Activated CD4-positive, alpha-beta T cell treated with anti-CD3 and anti-CD28 coated beads, Interleukin-2, amount 10 ng/mL, durations not matched to agents 24 days and 14 days (primary cell): Measurements from ENCODE around the gene CDK4. TPM values are rescaled to one million over a fixed set of nuclear protein-coding genes. Genes with fewer than 3 reads are reported as not detected.

Experiments used
- DNase-seq: peaks from one replicate; pipeline ENCODE4 v3.0.0; 2022
- H3K27ac Mint-ChIP-seq: one replicate; pipeline ENCODE4 v1.8.0; 2022; ENCODE audit warnings: mild to moderate bottlenecking, mixed read lengths
- H3K27me3 Mint-ChIP-seq: one replicate; pipeline ENCODE4 v1.8.0; 2022; ENCODE audit warnings: mixed read lengths
- H3K36me3 Mint-ChIP-seq: one replicate; pipeline ENCODE4 v1.8.0; 2022; ENCODE audit warnings: low read depth, mild to moderate bottlenecking, mixed read lengths
- H3K4me1 Mint-ChIP-seq: one replicate; pipeline ENCODE4 v1.8.0; 2021; ENCODE audit warnings: mixed read lengths
- H3K4me3 Mint-ChIP-seq: one replicate; pipeline ENCODE4 v1.8.0; 2022; ENCODE audit warnings: mild to moderate bottlenecking, moderate library complexity, mixed read lengths
- H3K9me3 Mint-ChIP-seq: one replicate; pipeline ENCODE4 v1.8.0; 2021; ENCODE audit warnings: mixed read lengths
- intact Hi-C: fragments of 100-400 bp; cut with micrococcal nuclease; formaldehyde crosslinking; loops from one replicate; pipeline ENCODE4 v1.15.1; 2023
- total RNA-seq: library from RNA; stranded (reverse); gene quantifications from 2 replicates; pipeline ENCODE4 v1.2.3, GENCODE V29; 2022

Gene CDK4
- total RNA-seq, 1 donor from 2014 or later, result 248 TPM

DNA sequence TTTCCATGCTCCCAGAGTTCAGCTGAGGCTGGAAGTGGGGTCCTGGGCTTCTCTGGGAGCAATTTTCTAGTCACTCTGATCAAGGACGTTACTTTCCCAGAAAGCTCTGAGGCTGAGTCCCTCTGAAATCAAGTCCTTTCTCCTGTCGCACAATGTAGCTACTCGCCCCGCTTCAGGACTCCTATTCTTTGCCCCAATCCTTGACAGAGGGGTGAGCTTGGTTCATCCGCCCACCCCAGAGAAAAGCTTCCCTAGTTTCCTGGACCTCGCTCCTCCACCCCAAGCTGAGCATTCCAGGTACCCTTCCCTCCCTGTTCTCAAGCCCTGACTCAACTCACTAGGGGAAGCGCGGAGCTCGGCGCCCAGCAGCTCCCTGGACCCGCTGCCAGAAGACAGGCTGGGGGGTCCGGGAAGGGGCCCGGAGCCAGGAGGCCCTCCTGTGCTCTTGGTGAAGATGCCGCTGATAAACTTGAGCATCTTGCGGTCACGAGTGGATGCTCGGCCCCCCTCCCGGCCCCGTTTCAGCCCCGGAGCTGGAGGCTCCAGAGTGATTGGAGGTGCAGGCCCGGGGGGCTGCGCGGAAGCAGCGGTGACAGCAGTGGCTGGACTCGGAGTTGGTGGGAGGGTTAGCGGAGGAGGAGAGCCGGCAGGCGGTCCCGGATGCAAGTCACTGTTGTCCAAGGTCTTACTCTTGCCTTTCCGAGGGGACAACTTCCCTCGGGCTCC, 15.2 kb downstream of the CDK4 start:
- no peaks in the 10 kb centered on the region for H3K27me3 Mint-ChIP-seq
- peaks cover 37% of the 10 kb centered on the region for H3K36me3 Mint-ChIP-seq
- peak overlapping the region; percentile 60 for H3K27ac Mint-ChIP-seq
- H3K4me1 Mint-ChIP-seq, result peaks cover 30% of the 10 kb centered on the region
- H3K9me3 Mint-ChIP-seq, result no peaks in the 10 kb centered on the region
- H3K4me3 Mint-ChIP-seq, result no peak overlapping the region
- intact Hi-C loops, result no loop called here
- no peak for DNase-seq

DNA sequence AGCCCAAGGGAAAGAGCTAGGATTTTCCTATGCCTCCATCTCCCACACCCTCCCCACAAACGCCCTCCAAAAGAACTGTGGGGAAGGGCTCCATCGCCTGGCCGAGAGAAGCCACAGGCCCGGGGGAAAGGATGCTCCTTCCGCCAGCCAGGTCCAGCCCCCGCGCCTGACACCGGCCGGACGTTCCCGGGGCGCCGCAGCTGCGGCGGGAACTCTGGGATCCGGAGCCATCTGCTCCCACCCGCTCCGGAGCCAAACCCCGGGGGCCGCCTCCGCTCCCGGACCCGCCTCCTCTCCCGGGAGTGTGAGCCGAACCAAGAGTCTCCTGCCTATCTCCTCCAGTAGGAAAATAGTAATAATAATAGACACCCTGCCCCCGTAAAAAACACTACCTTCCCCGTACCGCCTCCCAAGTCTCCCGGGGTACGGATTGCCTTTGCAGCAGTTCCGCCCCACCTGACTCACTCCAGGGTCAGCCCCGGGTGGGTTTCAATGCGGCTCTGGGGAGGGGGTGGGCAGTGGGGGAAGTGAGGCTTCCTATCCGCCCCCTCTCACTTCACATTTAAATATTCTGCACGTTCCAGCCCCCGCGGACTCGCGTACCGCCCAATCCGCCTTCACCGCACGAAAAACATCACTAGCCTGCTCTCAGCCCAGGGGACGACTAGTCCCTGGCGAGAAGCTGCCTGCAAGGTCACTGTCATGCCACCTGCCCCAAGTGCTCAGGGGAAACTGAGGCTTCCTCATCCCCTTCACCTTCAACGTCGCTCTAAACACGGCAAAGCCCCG, 16.0 kb downstream of the CDK4 start:
- Mint-ChIP-seq H3K27me3 (no peaks in the 10 kb centered on the region), H3K4me1 (peaks cover 28% of the 10 kb centered on the region), H3K4me3 (no peak overlapping the region), H3K9me3 (no peaks in the 10 kb centered on the region), H3K27ac (peak overlapping the region; percentile 60), H3K36me3 (peaks cover 43% of the 10 kb centered on the region)
- DNase-seq, result no peak
- intact Hi-C loops, result no loop called here

DNA sequence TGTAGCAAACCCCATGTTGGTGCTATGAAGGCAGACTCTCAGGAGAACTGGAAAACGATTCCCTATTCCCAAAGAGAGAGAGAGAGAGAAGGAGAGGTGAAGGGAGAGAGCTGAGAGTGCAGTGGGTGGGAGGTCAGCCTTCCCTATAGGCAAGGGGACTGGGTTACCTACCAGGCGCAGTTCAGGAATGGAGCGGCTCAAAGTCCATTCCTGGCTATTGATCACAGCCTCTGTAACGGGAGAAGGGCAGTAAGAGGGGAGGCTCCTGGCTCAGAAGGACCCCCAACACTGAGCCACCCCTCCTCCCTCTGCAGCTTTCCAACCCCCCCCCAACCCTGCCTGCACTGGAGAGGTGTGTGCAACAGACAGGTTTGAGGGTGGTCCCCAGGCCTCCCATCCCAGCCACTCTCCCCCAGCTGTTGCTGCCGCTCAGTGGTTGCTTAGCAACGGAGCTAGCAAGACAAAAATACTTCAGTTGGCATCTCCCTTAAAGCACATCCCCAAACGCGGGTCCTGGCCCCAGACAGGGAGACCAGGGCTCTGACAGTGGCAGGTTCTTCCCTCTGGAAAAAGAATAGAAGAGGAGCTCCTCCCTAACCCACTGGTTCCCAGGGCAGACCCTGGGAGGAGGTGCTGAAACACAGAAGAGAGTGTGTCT, 16.8 kb downstream of the CDK4 start:
- Mint-ChIP-seq H3K27ac (peak overlapping the region; percentile 7), H3K4me1 (peaks cover 21% of the 10 kb centered on the region), H3K27me3 (no peaks in the 10 kb centered on the region), H3K9me3 (no peaks in the 10 kb centered on the region), H3K36me3 (peaks cover 51% of the 10 kb centered on the region), H3K4me3 (no peak overlapping the region)
- DNase-seq, result no peak
- intact Hi-C loops, result no loop called here

DNA sequence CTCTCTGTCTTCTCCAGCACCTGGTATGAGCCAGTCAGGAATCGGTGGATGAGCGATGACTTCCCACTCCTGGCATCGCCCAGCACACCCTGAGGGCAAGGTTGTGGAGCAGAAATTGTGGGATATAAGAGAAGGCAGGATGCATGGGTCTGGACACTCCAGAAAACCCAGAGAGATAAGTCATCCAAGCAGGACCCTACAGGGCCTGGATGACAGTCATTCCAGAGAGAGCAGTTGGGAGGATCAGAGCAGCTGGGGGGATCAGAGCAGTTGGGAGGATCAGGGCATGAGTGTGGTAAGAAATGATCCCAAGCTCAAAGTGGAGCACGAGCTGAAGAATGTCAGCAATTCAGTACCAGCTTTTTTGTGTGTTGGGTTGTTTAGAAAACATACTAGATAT, 17.5 kb downstream of the CDK4 start:
- peaks cover 58% of the 10 kb centered on the region for H3K36me3 Mint-ChIP-seq
- H3K27ac Mint-ChIP-seq, result peak overlapping the region; percentile 3
- H3K4me1 Mint-ChIP-seq, result peaks cover 16% of the 10 kb centered on the region
- no peaks in the 10 kb centered on the region for H3K9me3 Mint-ChIP-seq
- H3K27me3 Mint-ChIP-seq, result no peaks in the 10 kb centered on the region
- DNase-seq, result no peak
- no peak overlapping the region for H3K4me3 Mint-ChIP-seq
- intact Hi-C loops, result no loop called here

DNA sequence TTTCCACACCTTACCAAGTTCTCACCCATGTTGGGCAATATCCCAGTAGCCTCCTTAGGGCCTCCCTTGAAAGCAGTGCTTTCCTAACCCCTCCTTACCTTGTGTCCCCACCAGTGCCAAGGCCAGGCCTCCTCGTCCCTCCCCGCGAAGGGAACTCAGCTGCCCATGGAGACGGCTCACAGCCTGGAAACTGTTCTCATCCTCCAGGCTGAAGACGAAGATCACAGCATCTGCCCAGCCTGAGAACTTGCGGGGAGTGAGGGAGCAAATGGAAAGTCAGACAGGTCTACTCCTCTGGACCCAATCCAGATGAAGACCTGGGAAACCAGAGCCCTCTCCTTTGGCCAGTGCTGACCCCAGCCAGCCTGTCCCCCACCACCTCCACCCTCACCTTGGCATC, 18.2 kb downstream of the CDK4 start:
- peaks cover 59% of the 10 kb centered on the region for H3K36me3 Mint-ChIP-seq
- no peak overlapping the region for H3K27ac Mint-ChIP-seq
- H3K9me3 Mint-ChIP-seq, result no peaks in the 10 kb centered on the region

DNA sequence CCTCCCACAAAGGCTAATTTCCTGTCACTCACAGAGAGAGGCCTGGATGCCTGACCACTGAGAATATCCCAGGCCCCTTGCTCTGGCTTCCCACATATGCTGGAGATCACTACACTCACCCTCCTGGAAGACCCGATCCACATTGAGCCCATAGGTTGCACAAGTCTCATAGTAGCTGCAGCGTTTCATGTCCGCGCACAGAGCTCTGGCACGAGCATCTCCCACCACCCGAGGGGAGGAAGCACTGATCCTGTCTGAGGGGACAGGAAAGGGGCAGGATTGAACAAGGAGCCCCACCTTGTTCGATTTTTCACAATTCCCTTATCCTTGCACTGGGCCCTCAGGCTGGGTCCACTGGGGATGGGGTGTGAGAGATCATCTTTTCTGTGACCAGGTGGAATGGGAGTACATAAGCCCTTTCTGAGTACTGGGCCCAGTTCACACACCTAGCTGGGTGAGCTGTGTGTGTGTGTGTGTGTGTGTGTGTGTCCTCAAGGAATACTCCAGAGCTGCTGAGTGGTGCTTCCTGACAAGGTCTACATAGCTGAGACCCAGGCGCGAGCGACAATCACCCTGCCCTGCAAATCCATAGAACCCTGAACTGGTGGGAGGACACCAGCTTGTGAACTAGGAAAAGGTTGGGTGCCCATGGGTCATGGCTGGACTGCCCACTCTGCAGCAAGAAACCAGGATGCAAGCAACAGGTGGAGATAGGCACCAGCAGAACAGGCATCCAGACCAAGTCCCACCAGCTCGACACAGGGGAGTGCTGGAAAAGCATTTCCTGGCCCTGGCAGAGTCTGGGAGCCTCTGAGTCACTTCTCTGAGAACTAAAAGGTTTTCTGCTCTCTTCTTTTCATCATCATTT, 19.1 kb downstream of the CDK4 start:
- H3K27me3 Mint-ChIP-seq, result no peaks in the 10 kb centered on the region
- H3K36me3 Mint-ChIP-seq, result peaks cover 66% of the 10 kb centered on the region
- no peaks in the 10 kb centered on the region for H3K9me3 Mint-ChIP-seq
- no peak for DNase-seq
- H3K4me1 Mint-ChIP-seq, result peaks cover 9% of the 10 kb centered on the region
- intact Hi-C loops, result no loop called here
- peak overlapping the region; percentile 13 for H3K27ac Mint-ChIP-seq
- no peak overlapping the region for H3K4me3 Mint-ChIP-seq

More for the DNA sequence above, 18.2 kb downstream of the CDK4 start:
- H3K27me3 Mint-ChIP-seq, result no peaks in the 10 kb centered on the region
- peaks cover 10% of the 10 kb centered on the region for H3K4me1 Mint-ChIP-seq
- DNase-seq, result no peak
- H3K4me3 Mint-ChIP-seq, result no peak overlapping the region
- intact Hi-C loops, result no loop called here

DNA sequence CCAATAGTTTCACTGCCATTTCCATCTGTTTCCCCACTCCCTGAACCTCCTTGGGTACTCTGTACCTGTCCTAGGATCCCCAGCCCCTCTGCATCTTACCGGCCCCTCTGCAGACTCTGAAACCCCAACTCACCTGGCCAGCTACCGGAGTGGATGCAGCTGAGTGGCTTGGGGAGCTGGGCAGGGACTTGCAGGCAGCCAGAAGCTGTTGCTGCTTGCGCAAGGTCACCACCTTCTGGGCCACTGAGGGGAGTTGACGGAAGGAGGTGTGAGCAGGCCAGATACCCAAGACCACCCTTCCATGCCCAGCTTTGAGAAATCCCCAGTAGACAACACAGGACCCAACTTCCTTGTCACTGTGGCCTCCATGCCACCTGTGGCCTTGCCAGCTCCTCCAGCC, 19.8 kb downstream of the CDK4 start:
- Mint-ChIP-seq H3K36me3 (peaks cover 69% of the 10 kb centered on the region), H3K27me3 (no peaks in the 10 kb centered on the region)

DNA sequence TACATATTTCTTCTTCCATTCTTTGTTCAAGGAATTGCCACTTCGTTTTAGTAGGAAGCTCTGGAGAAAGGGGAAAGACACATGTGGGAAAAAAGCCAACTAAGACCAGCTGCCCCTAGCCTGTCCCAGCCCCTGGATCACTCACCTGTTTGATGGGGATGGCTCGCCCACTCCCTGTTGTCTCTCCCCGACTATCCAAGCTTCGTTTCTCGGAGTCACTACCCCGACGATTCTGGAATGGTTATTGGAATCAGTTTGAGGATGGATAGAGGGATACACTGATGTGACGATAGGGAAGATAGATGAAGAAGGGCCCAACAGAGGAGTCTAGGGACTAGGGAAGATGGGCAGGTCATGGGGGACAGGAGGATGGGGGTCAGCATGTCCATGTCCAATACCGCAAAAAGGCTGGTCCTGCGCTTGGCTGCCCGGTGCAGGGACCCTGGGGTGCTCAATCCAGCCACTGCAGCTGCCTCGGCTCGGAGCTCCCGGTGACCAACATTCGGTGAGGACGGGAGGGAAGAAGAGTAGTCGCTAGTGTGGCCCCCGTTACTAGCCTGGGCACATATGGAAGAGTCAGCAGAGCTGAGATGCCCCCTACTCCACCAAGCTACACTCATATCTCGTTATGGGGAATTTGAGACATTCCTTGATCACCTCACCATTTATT, 20.6 kb downstream of the CDK4 start:
- DNase-seq, result no peak
- H3K27me3 Mint-ChIP-seq, result no peaks in the 10 kb centered on the region
- no peaks in the 10 kb centered on the region for H3K9me3 Mint-ChIP-seq
- intact Hi-C loops, result no loop called here
- no peak overlapping the region for H3K4me3 Mint-ChIP-seq
- H3K27ac Mint-ChIP-seq, result no peak overlapping the region
- H3K36me3 Mint-ChIP-seq, result peaks cover 65% of the 10 kb centered on the region
- peaks cover 7% of the 10 kb centered on the region for H3K4me1 Mint-ChIP-seq

More for the DNA sequence above, 19.8 kb downstream of the CDK4 start:
- Mint-ChIP-seq H3K9me3 (no peaks in the 10 kb centered on the region), H3K27ac (peak overlapping the region; percentile 13), H3K4me1 (peaks cover 9% of the 10 kb centered on the region), H3K4me3 (no peak overlapping the region)
- intact Hi-C loops, result no loop called here
- no peak for DNase-seq

DNA sequence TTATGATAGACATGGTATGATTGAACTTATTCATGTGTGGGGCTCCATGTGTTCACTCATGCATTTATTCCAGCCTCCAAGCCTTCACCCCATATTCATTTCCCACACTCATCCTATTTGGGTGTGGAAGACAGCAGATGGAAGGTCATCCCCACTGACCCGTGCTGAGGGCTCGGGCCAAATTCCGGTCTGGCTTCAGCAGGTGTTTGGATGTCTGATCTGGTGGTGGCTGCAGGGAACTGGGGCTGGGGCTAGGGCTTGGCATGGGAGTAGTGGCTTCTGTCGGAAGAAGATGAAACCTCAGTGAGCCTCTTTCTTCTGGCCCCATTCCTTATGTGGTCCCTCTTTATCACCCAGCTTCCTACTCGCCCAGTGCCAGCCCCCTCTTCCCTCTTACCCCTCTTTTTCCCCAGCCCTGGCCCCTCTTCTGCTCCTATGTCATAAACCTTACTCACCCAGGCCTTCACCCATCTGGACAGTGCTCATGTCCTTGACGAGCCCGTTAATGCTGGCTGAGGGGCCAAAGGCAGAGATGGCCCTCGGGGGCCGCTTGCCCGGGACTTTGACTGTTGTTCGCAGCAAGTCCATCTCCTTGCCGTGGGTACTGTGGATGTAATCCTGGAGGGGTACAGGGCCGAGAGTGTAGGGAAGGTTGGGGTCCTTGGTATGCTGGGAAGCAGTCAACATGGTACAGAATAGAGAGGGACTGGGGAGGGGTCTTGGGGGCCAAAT, 21.6 kb downstream of the CDK4 start:
- H3K4me1 Mint-ChIP-seq, result peaks cover 4% of the 10 kb centered on the region
- intact Hi-C loops, result no loop called here
- H3K36me3 Mint-ChIP-seq, result peaks cover 63% of the 10 kb centered on the region
- no peak for DNase-seq
- no peak overlapping the region for H3K4me3 Mint-ChIP-seq
- no peaks in the 10 kb centered on the region for H3K9me3 Mint-ChIP-seq
- H3K27ac Mint-ChIP-seq, result no peak overlapping the region
- no peaks in the 10 kb centered on the region for H3K27me3 Mint-ChIP-seq

DNA sequence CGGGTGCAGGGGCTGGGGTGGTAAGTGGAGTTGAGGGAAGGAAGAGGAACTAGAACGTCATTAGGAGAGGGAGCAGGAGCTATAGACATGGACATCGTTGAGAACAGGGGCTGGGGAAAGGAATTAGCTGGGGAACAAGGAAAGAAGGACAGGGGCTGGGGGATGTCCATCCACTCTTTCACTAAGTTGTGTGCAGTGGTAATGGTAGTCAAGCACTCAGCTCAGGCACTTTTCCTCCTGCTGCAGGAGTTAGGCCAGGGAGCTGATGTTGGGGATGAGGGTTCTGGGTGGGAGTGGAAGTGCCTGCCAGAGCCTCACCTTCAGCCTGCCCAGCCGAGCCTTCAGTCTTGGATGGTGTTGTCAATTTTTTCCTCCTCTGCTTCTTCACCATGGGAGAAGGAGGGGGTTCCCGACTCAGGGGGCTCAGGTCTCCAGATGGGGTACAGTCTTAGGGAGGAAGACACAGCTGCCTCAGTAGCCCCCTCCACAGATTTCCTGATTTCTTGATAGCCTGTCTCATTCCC, 22.7 kb downstream of the CDK4 start:
- Mint-ChIP-seq H3K36me3 (peaks cover 57% of the 10 kb centered on the region), H3K27ac (no peak overlapping the region)
- intact Hi-C loops, result no loop called here

DNA sequence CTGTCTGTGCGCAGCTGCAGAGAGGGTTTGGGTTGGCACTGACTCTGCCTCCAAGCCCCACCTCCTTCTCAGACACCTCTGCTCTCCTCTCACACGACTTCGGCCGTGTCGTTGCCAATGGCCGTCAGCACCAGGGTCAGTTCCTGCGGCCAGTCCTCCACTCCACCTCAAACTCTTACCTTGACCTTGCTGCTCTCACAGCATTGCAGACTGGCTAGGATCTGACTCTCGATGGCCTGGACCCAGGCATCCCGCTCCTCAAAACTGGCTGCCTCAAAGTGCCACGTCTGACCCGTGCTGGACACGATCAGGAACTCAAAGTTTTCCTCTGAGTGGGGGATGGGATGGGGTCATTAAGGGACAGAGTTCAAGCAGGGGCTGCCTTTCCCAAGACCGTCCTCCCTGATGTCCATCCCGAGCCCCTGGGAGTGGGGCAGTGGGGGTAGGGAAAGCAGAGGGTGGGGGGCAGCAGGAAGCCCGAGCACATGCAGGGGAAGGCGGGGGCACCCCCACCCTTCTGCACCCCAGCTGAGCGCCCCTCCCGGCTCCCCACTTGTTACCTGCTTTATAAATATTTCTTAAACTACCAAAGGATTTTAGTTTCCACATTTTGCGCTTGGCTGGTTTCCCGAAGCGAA, 24.2 kb downstream of the CDK4 start:
- Mint-ChIP-seq H3K27ac (no peak overlapping the region), H3K36me3 (peaks cover 52% of the 10 kb centered on the region), H3K4me1 (no peaks in the 10 kb centered on the region), H3K27me3 (no peaks in the 10 kb centered on the region), H3K9me3 (no peaks in the 10 kb centered on the region), H3K4me3 (no peak overlapping the region)
- intact Hi-C loops, result no loop called here
- no peak for DNase-seq

More for the DNA sequence above, 22.7 kb downstream of the CDK4 start:
- no peak for DNase-seq
- no peaks in the 10 kb centered on the region for H3K27me3 Mint-ChIP-seq
- H3K4me3 Mint-ChIP-seq, result no peak overlapping the region
- H3K9me3 Mint-ChIP-seq, result no peaks in the 10 kb centered on the region
- no peaks in the 10 kb centered on the region for H3K4me1 Mint-ChIP-seq
